Activated CD4-positive, alpha-beta T cell treated with anti-CD3 and anti-CD28 coated beads for 48 hours (primary cell): Measurements from ENCODE around the gene CDC42EP4.
"Not testable (repeated sequence)": the region's sequence is repeated elsewhere in the genome, so short reads cannot be mapped to it uniquely, and the experiment has no call there.

Experiments
- DNase-seq: peaks from one replicate; pipeline ENCODE4 v3.0.0-alpha.2; 2020

Gene CDC42EP4

GRCh38 chr17:73318836-73319235, 7.0 kb upstream of the CDC42EP4 start:
- DNase-seq = no peak

GRCh38 chr17:73318427-73318813, 6.6 kb upstream of the CDC42EP4 start:
- DNase-seq = no peak

GRCh38 chr17:73317513-73318426, 6.0 kb upstream of the CDC42EP4 start:
- no peak for DNase-seq

GRCh38 chr17:73316919-73317505, 5.2 kb upstream of the CDC42EP4 start:
- DNase-seq = no peak

- DNase-seq = no peak
Observed at GRCh38 chr17:73315471-73315870, 3.7 kb upstream of the CDC42EP4 start.

DNA sequence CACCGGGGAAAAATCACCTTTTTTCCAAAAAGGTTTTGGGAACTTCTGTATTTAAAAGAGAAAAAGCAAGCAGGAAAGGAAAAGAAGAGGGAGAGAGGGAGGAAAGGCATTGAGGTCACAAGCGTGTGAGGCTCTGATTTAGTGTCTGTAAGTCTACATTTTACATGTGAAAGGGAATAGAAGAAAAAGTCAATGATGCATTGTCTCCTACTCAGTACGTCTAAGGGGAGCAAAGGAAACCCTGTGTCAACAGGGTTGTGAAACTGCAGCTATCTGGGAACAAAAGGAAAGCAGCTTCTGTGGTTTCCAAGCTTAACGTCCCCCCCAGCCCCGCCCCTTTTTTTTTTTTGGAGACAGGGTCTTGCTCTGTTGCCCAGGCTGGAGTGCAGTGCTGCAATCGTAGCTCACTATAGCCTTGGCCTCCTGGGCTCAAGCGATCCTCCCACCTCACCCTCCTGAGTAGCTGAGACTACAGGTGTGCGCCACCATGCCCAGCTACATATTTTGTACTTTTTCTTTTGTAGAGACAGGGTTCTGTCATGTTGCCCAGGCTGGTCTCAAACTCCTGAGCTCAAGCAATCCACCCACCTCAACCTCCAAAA, 1.8 kb upstream of the CDC42EP4 start:
- DNase-seq = no peak

GRCh38 chr17:73312887-73313286, 1.1 kb upstream of the CDC42EP4 start:
- DNase-seq = not testable (repeated sequence)

GRCh38 chr17:73311428-73311780, 397 bp downstream of the CDC42EP4 start:
- no peak for DNase-seq

- DNase-seq = no peak
Observed at GRCh38 chr17:73309727-73310596, 1.8 kb downstream of the CDC42EP4 start.

DNA sequence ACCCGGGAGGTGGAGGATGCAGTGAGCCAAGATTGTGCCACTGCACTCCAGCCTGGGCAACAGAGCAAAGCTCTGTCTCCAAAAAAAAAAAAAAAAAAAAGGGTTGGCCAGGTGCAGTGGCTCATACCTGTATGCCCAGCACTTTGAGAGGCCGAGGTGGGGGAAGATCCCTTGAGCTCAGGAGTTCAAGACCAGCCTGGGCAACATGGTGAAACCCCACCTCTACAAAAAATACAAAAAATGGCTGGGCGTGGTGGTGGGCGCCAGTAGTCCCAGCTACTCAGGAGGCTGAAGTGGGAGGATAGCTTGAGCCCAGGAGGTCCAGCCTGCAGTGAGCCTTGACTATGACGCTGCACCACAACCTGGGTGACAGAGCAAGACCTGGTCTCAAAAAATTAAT, 2.8 kb downstream of the CDC42EP4 start:
- not testable (repeated sequence) for DNase-seq

- no peak for DNase-seq
Observed at GRCh38 chr17:73308017-73308823, 3.6 kb downstream of the CDC42EP4 start.

GRCh38 chr17:73307130-73307529, 4.7 kb downstream of the CDC42EP4 start:
- no peak for DNase-seq

GRCh38 chr17:73305845-73306836, 5.7 kb downstream of the CDC42EP4 start:
- no peak for DNase-seq

DNA sequence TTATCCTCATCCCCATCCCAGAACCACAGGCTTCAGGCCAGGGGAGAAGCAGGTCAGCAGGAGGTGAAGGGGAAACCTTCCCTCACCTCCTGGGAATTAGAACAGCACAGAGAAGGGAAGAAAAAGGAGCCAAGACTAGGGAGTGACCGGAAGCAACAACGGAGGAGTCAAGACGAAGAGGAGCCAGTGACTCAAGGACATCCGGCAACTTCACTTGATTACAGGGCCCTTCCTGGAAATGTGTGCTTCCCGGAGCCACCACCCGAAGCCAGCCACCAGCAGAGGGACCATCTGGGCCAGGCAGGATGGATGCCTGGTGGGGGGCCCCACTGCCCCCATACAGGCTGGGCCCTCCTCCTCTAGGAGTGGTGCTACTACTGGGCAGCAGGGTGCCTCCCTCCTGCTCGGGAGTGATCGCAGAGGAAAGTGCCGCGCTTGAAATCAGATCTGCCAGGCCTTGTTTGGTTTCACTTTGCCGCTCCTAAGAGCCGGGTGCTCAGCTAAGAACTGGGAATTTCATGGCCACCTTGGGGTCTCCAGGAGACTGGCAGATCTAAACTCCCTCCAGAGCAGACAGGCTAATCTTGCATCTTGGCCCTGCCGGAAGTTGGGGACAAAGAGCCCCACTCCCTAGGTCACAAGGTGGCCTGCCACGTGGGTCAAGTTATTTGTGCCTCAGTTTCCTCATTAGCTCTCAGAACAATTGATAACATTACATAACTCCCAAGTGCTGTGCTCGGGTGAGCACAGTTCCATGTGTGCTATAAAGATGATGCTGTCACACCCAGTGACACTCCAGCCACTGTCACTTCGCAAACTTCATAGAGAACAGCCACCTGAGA, 6.6 kb downstream of the CDC42EP4 start:
- no peak for DNase-seq

- no peak for DNase-seq
Observed at GRCh38 chr17:73304438-73304837, 7.4 kb downstream of the CDC42EP4 start.

- DNase-seq = no peak
Observed at GRCh38 chr17:73302189-73302588, 9.6 kb downstream of the CDC42EP4 start.

DNA sequence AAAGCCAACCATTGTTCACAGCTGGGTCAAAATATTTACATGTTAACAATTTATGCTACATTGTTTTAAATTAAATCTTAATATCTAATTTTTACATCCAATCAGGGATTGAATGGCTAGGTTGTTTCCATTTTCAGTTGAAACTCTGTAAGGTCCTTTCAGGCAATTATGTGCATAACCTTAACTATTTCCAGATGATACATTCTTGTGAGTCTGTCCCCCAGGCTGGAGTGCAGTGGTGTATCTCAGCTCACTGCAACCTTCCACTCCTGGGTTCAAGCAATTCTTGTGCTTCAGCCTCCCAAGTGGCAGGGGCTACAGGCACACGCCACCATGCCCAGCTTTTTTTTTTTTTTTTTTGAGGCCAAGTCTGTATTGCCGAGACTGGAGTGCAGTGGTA, 10.4 kb downstream of the CDC42EP4 start:
- no peak for DNase-seq

DNA sequence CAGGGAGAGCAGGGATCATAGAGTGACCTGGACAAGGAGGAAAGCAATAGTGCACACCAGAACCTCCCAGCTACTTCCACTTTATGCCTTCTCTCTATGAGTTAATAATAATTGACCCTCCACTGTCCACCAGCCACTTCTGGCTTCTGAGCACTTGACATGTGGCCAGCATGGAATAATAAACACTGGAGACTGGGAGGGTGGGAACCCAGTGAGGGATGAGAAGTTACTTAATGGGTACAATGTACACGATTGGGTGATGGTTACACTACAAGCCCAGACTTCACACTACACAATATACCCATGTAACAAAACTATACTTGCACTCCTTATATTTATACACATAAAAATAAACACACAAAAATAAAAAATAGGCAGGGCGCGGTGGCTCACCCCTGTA, 11.4 kb downstream of the CDC42EP4 start:
- no peak for DNase-seq

- no peak for DNase-seq
Observed at GRCh38 chr17:73297934-73298861, 13.6 kb downstream of the CDC42EP4 start.
